NCI-H82 treated with DMSO at 0.1 percent for 48 hours (cell line): ENCODE data around the gene ZNF256.

Experiments used
- DNase-seq: peaks from one replicate; lab custom pipeline; 2025; ENCODE audit not compliant: unreplicated experiment; lab: John Stamatoyannopoulos, UW

Gene ZNF256

GRCh38 chr19:57947419-57948134 is at the start of gene ZNF256:
Gene ZNF256, minus strand, starts transcription at chr19:57947706. Its CDS starts 232 bp downstream, at chr19:57947474.
- peak; percentile 89 for DNase-seq

DNA sequence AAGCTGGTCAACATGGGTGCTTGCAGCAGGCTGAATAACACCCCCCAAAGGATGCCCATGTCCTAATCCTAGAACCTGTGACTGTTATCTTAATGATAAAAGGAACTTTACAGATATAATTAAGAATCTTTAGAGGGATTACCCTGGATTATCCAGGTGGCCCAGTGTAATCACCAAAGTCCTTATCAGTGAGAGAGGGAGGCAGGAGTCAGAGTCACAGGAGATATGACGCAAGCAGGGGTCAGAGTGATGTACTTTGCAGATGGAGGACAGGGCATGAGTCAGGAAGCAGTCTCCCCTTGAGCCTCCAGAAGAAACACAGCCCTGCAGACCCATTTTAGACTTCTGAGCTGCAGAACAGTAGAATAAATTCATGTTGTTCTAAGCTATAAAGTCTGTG is 45.3 kb upstream of the ZNF256 start:
- no peak for DNase-seq

GRCh38 chr19:57978586-57979289 is 31.2 kb upstream of the ZNF256 start:
- DNase-seq, result no peak

GRCh38 chr19:57974434-57974833 is 26.9 kb upstream of the ZNF256 start, which contains the start of gene C19orf18:
Gene C19orf18, minus strand, starts transcription at chr19:57974534. Its CDS starts 102 bp downstream, at chr19:57974432.
- DNase-seq, result no peak

GRCh38 chr19:57964761-57965160 is 17.3 kb upstream of the ZNF256 start:
- DNase-seq, result no peak

- no peak for DNase-seq
These were observed 14.3 kb upstream of the ZNF256 start for GRCh38 chr19:57961785-57962184.

GRCh38 chr19:57954996-57955395 is 7.5 kb upstream of the ZNF256 start:
- no peak for DNase-seq

GRCh38 chr19:57949702-57950101 is 2.2 kb upstream of the ZNF256 start:
- no peak for DNase-seq

DNA sequence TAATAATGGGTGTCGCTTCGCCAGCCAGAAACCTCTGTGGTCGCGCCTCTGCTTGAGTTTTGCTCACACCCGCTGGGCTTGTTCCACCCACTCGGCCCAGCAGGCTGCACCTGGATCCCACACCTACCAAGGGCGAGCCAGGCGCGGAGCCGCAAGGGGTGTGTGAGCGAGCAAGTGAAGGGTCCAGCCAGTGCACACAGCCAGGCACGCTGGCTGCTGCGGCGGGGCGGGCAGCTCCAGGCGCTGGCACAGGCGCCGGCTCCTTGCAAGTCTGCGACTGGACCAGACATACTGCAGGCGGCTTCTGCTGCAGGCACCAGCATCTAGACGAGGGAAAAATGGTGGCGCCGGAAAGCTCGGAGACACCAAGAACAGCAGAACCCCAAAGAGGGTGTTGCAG is 1.8 kb upstream of the ZNF256 start:
- no peak for DNase-seq

GRCh38 chr19:57947088-57947418 is 453 bp downstream of the ZNF256 start:
- no peak for DNase-seq

DNA sequence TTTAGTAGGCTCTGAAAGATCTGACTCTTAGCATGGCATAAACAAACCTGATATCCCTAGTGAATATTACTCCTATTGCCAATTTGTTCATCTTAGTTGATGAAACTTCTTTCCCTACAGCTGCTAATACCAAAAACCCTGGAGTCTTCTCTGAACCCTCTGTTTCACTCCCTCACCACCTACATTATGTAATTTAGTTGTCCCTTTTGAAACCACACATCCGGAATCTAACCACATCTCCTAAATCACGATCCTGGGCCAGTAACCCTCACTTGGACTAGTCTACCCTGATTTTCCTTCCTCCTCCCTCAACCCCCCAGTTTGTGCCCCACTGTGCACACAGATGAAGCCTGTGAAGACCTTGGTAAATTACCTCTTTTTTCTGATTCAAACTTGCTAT is 1.2 kb downstream of the ZNF256 start:
- DNase-seq, result no peak

DNA sequence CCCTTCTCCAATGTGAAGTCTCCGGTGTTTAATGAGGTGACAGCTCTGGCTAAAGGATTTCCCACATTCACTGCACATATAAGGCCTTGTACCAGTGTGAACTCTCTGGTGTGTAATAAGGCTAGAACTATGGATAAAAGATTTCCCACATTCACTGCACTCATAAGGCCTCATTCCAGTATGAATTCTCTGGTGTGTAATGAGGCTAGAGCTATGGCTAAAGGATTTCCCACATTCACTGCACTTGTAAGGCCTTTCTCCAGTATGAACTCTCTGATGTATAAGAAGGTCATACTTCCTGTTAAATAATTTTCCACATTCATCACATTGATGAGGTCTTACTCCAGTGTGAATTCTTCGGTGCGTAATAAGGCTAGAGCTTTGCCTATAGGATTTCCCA is 5.9 kb downstream of the ZNF256 start:
- no peak for DNase-seq

DNA sequence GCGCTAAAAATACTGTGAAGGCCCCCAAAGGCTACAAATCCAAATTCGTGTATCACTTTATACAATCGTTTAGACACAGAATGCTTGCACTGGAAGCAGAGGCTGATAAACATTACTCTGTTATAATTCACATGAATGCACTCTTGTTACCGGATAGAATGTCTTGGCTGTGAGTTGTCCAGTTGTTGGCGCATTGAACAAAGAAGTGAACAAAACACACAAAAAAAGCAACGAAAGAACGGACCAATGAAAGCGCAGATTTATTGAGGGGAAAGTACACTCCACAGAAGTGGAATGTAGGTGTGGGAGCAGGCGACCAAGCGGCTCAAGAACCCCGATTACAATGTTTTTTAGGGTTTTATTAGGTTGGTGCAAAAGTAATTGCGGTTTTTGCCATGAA is 11.8 kb downstream of the ZNF256 start:
- DNase-seq, result no peak

DNA sequence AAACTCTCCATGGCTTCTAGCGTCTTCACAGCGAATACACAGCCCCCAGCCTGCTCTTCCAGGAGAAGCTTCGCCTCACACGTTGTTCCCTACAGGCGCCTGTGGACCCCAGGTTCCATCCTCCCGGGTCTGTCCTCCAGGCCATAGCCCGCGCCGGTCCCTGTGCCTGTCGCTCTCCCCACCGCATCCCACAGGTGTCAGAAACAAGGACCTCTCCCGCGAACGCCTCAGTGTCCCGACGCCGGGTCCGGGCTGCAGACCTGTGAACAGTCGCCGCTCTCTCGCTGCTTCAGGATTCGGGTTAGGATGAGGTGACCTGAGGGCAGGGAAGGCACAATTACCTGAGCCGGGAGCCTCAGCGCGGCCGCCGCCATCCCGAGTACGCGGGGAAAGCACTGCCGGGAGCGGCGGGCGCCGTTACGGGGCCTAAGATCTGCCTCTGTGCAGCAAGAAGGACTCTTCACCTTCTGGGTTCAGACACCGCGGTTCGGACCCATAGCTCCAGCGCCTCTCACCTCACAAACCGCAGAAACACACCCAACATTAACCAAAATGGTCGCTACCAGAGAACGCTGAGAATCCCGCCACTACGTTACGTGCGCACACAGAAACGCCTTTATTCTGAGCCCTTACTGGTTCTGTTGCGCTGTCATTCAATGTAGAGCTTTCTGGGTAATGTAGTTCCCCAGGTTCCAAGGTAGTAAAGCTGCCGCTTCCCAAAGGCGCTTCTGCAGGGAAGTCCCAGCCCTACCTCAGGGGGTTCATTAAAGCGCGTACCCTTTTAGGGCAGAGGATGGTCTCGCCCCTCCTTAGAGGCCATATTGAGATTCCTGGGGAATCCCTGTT is 12.5 kb downstream of the ZNF256 start, which contains the start of gene ZNF418:
Gene ZNF418, minus strand, starts transcription at position 583 of the 846 bp plus-strand sequence. CDS start 1,580 bp downstream, outside the sequence.
- DNase-seq, result peak; percentile 85

GRCh38 chr19:57927587-57927986 is 19.9 kb downstream of the ZNF256 start:
- no peak for DNase-seq

GRCh38 chr19:57916168-57916995 is 31.1 kb downstream of the ZNF256 start, which contains the start of gene ZNF417:
Gene ZNF417, minus strand, starts transcription at chr19:57916592. Its CDS starts 181 bp downstream, at chr19:57916411.
- DNase-seq, result peak; percentile 94

GRCh38 chr19:57914531-57914930 is 33.0 kb downstream of the ZNF256 start:
- DNase-seq, result no peak

DNA sequence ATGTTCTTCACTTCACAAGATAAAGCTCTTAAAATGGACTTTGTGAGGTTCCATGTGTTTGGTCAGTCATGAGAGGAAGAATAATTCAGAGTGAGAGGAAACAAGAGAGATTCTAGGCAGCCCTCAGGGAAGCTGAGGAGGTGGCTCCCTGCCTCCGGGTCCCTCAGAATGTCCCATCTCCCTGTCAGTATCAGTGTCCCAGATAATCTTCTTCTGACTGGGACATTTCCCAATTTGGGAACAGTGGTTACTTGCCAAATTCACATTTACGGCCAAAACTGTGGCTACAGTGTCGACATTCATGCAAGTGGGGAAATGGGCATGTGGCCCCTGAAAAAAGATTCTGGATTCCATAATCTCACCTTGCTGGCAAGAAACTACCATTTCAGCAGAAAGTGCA is 40.1 kb downstream of the ZNF256 start:
- DNase-seq, result no peak

DNA sequence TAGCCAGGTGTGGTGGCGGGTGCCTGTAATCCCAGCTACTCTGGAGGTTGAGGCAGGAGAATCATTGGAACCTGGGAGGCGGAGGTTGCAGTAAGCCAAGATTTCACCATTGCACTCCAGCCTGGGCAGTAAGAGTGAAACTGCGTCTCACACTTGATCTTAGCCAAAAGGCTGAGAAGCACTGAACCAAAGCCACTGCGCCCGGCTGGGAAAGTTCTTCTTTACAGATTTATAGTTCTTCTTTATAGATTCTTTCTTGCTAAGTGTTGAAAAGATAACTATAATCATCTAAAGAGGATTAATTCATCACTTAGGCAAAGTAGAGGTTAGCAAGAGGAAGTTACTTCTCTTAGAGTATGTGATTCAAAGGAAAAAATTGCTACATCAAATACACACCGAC is 42.2 kb downstream of the ZNF256 start:
- no peak for DNase-seq

- DNase-seq, result no peak
These were observed 43.8 kb downstream of the ZNF256 start for GRCh38 chr19:57903618-57904184.
